BLaER1 treated with 17β-estradiol and CSF1 and Interleukin-3, amounts not matched to agents 10 nM and 100 nM (cell line): ENCODE results near the gene TBX5.

Source experiments
- H3K27ac ChIP-seq, 11 experiments: shearing (Covaris generic); formaldehyde crosslinking; 2 replicates each; pipeline ENCODE4 v1.8.1; 2022
- H3K27me3 ChIP-seq, 11 experiments: shearing (Covaris generic); formaldehyde crosslinking; 2 replicates each; pipeline ENCODE4 v1.8.1; 2022
- H3K36me3 ChIP-seq, 11 experiments: shearing (Covaris generic); formaldehyde crosslinking; 2 replicates each; pipeline ENCODE4 v1.8.1; 2022
- H3K4me1 ChIP-seq, 10 experiments: shearing (Covaris generic); formaldehyde crosslinking; 2 replicates each; pipeline ENCODE4 v1.8.1; 2022
- H3K4me2 ChIP-seq, 11 experiments: shearing (Covaris generic); formaldehyde crosslinking; 2 replicates each; pipeline ENCODE4 v1.8.1; 2022
- H3K4me3 ChIP-seq, 10 experiments: shearing (Covaris generic); formaldehyde crosslinking; 2 replicates each; pipeline ENCODE4 v1.8.1; 2022
- H3K9ac ChIP-seq, 11 experiments: shearing (Covaris generic); formaldehyde crosslinking; 2 replicates each; pipeline ENCODE4 v1.8.1; 2022
- H3K9me3 ChIP-seq, 11 experiments: shearing (Covaris generic); formaldehyde crosslinking; replicated peaks in 1 of 11; 2 replicates each; pipeline ENCODE4 v1.8.1; 2022
- H4K20me1 ChIP-seq, 11 experiments: shearing (Covaris generic); formaldehyde crosslinking; 2 replicates each; pipeline ENCODE4 v1.8.1; 2022
- Cebpa-rat ChIP-seq, 11 experiments: shearing (Covaris generic); IDR thresholded peaks; 2 replicates each; pipeline ENCODE4 v1.8.1; 2022

The TBX5 gene

GRCh38 chr12:114391088-114391487 lies 14.9 kb downstream of the TBX5 start:
- Histone ChIP-seq H3K27me3 (peaks cover 39 to 61% (median 57%) of the 10 kb centered on the region in 11 experiments), H4K20me1 (peaks cover 0 to 10% (median 0%) of the 10 kb centered on the region in 11 experiments; a peak in 5 of 22 replicates), H3K9me3 (peaks cover 1 to 8% (median 3%) of the 10 kb centered on the region in 11 experiments; a peak in 10 of 22 replicates), H3K4me3 (no peak overlapping the region), H3K4me2 (no peak overlapping the region), H3K27ac (no peak overlapping the region), H3K36me3 (no peaks in the 10 kb centered on the region), H3K4me1 (no peaks in the 10 kb centered on the region), H3K9ac (no peak overlapping the region)
- TF ChIP-seq Cebpa-rat (IDR thresholded peaks at IDR 0.05) = no peak

GRCh38 chr12:114384739-114385138 lies 21.2 kb downstream of the TBX5 start:
- Histone ChIP-seq H3K9me3 (no peaks in the 10 kb centered on the region), H3K4me3 (no peak overlapping the region), H3K9ac (no peak overlapping the region), H3K27me3 (peaks cover 4 to 30% (median 16%) of the 10 kb centered on the region in 11 experiments; a peak in 13 of 22 replicates), H4K20me1 (no peaks in the 10 kb centered on the region), H3K4me2 (peak overlapping the region in 3 of 11 experiments; percentile 8 to 13 (median 10); a peak in 1 of 22 replicates), H3K27ac (no peak overlapping the region), H3K4me1 (peaks cover 0 to 8% (median 0%) of the 10 kb centered on the region in 10 experiments; a peak in 3 of 20 replicates), H3K36me3 (no peaks in the 10 kb centered on the region)
- no peak for TF ChIP-seq Cebpa-rat (IDR thresholded peaks at IDR 0.05)

- H3K9ac ChIP-seq = no peak overlapping the region
- no peak overlapping the region for H3K27ac ChIP-seq
- peaks cover 0 to 8% (median 0%) of the 10 kb centered on the region in 10 experiments; a peak in 4 of 20 replicates for H3K4me1 ChIP-seq
- no peak overlapping the region for H3K4me3 ChIP-seq
- no peaks in the 10 kb centered on the region for H3K9me3 ChIP-seq
- no peak overlapping the region for H3K4me2 ChIP-seq
- TF ChIP-seq Cebpa-rat (IDR thresholded peaks at IDR 0.05) = no peak
- H3K36me3 ChIP-seq = no peaks in the 10 kb centered on the region
- peaks cover 4 to 30% (median 16%) of the 10 kb centered on the region in 11 experiments; a peak in 13 of 22 replicates for H3K27me3 ChIP-seq
- H4K20me1 ChIP-seq = no peaks in the 10 kb centered on the region
Observed at GRCh38 chr12:114381177-114381576, 24.8 kb downstream of the TBX5 start.

GRCh38 chr12:114371733-114372132 lies 34.2 kb downstream of the TBX5 start:
- H3K36me3 ChIP-seq = no peaks in the 10 kb centered on the region
- peaks cover 0 to 1% (median 0%) of the 10 kb centered on the region in 11 experiments; a peak in 2 of 22 replicates for H3K9me3 ChIP-seq
- peaks cover 0 to 15% (median 12%) of the 10 kb centered on the region in 10 experiments; a peak in 14 of 20 replicates for H3K4me1 ChIP-seq
- TF ChIP-seq Cebpa-rat (IDR thresholded peaks at IDR 0.05) = no peak
- H3K9ac ChIP-seq = no peak overlapping the region
- H4K20me1 ChIP-seq = no peaks in the 10 kb centered on the region
- no peaks in the 10 kb centered on the region for H3K27me3 ChIP-seq
- no peak overlapping the region for H3K27ac ChIP-seq
- no peak overlapping the region for H3K4me2 ChIP-seq
- H3K4me3 ChIP-seq = no peak overlapping the region

- no peaks in the 10 kb centered on the region for H3K36me3 ChIP-seq
- no peak for TF ChIP-seq Cebpa-rat (IDR thresholded peaks at IDR 0.05)
- H3K27me3 ChIP-seq = no peaks in the 10 kb centered on the region
- H4K20me1 ChIP-seq = no peaks in the 10 kb centered on the region
- no peak overlapping the region for H3K9ac ChIP-seq
- no peak overlapping the region for H3K4me3 ChIP-seq
- H3K4me2 ChIP-seq = no peak overlapping the region
- H3K27ac ChIP-seq = no peak overlapping the region
- peaks cover under 1 to 6% (median 3%) of the 10 kb centered on the region in 11 experiments; a peak in 17 of 22 replicates for H3K9me3 ChIP-seq
- H3K4me1 ChIP-seq = peaks cover 0 to 15% (median 12%) of the 10 kb centered on the region in 10 experiments; a peak in 14 of 20 replicates
Observed at GRCh38 chr12:114371250-114371649, 34.7 kb downstream of the TBX5 start.

GRCh38 chr12:114368685-114369452 lies 37.1 kb downstream of the TBX5 start:
- no peak overlapping the region for H3K9ac ChIP-seq
- H4K20me1 ChIP-seq = no peaks in the 10 kb centered on the region
- H3K4me2 ChIP-seq = no peak overlapping the region
- no peaks in the 10 kb centered on the region for H3K27me3 ChIP-seq
- H3K4me1 ChIP-seq = peaks cover 0 to 3% (median 2%) of the 10 kb centered on the region in 10 experiments; a peak in 12 of 20 replicates
- no peak overlapping the region for H3K4me3 ChIP-seq
- TF ChIP-seq Cebpa-rat (IDR thresholded peaks at IDR 0.05) = no peak
- no peaks in the 10 kb centered on the region for H3K36me3 ChIP-seq
- peaks cover 6 to 15% (median 9%) of the 10 kb centered on the region in 11 experiments; a peak in 17 of 22 replicates for H3K9me3 ChIP-seq
- no peak overlapping the region for H3K27ac ChIP-seq

- no peaks in the 10 kb centered on the region for H4K20me1 ChIP-seq
- H3K4me1 ChIP-seq = no peaks in the 10 kb centered on the region
- no peaks in the 10 kb centered on the region for H3K36me3 ChIP-seq
- H3K4me2 ChIP-seq = no peak overlapping the region
- no peak overlapping the region for H3K4me3 ChIP-seq
- TF ChIP-seq Cebpa-rat (IDR thresholded peaks at IDR 0.05) = no peak
- no peaks in the 10 kb centered on the region for H3K27me3 ChIP-seq
- no peak overlapping the region for H3K27ac ChIP-seq
- H3K9ac ChIP-seq = no peak overlapping the region
- H3K9me3 ChIP-seq = peaks cover 6 to 15% (median 9%) of the 10 kb centered on the region in 11 experiments; a peak in 17 of 22 replicates
Observed at GRCh38 chr12:114361992-114362391, 44.0 kb downstream of the TBX5 start.

GRCh38 chr12:114361545-114361944 lies 44.4 kb downstream of the TBX5 start:
- no peak overlapping the region for H3K4me2 ChIP-seq
- no peak overlapping the region for H3K9ac ChIP-seq
- H3K4me3 ChIP-seq = no peak overlapping the region
- H3K36me3 ChIP-seq = no peaks in the 10 kb centered on the region
- H3K27me3 ChIP-seq = no peaks in the 10 kb centered on the region
- H4K20me1 ChIP-seq = no peaks in the 10 kb centered on the region
- H3K9me3 ChIP-seq = peaks cover 6 to 12% (median 7%) of the 10 kb centered on the region in 11 experiments; a peak in 17 of 22 replicates
- H3K4me1 ChIP-seq = no peaks in the 10 kb centered on the region
- no peak for TF ChIP-seq Cebpa-rat (IDR thresholded peaks at IDR 0.05)
- no peak overlapping the region for H3K27ac ChIP-seq

- Histone ChIP-seq H3K27ac (no peak overlapping the region), H3K36me3 (no peaks in the 10 kb centered on the region), H3K9me3 (peaks cover 0 to 1% (median 0%) of the 10 kb centered on the region in 11 experiments; a peak in 2 of 22 replicates), H3K4me3 (no peak overlapping the region), H3K4me1 (no peaks in the 10 kb centered on the region), H3K4me2 (no peak overlapping the region), H3K27me3 (no peaks in the 10 kb centered on the region), H3K9ac (no peak overlapping the region), H4K20me1 (no peaks in the 10 kb centered on the region)
- TF ChIP-seq Cebpa-rat (IDR thresholded peaks at IDR 0.05) = no peak
Observed at GRCh38 chr12:114360485-114360884, 45.5 kb downstream of the TBX5 start.
